Fibroblast of skin of left biceps (primary cell): Measurements from ENCODE around the gene EVC2.

Experiments
- DNase-seq, 2 experiments: peaks; one replicate each; pipeline ENCODE4 v3.0.0-alpha.2; 2013; ENCODE audit warnings: low read depth in 2 of 2

The EVC2 gene

DNA sequence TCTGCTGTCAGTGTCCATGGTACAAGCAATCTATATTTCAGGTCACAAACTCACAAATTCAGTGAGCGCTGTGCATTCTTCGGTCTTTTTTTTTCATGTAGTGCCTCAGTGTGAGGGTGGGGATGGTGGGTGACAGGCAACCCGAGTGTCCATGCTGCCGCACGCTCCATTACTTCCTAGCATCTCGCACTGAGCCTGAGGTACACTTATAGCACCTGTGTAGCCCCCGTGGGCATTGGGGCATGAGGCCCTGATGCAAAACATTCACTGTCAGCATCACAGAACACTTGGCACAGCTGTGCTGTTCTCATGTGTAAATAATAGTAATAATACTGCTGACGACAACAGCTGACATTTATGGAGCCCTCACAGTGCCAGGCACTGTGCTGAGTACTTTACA, 31.6 kb downstream of the EVC2 start:
- no peak for DNase-seq

DNA sequence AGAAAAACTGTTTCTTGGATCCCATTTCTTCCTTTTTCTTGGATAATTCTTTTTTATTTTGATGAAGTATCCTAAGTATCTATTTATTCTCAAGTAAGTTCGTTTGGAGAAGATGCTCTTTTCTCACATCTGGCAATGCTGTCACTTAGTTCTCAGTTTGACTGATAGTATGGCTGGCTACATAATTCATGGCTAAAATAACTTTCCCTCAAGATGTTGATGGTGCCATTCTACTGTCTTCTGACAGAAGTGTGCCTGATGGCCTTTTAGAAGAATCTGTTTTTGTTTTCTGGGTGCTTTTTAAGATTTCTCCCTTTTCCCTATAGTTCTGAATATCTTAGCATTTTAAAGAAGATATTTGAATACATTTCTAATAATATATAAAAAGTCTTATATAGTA, 41.6 kb downstream of the EVC2 start:
- no peak for DNase-seq

DNA sequence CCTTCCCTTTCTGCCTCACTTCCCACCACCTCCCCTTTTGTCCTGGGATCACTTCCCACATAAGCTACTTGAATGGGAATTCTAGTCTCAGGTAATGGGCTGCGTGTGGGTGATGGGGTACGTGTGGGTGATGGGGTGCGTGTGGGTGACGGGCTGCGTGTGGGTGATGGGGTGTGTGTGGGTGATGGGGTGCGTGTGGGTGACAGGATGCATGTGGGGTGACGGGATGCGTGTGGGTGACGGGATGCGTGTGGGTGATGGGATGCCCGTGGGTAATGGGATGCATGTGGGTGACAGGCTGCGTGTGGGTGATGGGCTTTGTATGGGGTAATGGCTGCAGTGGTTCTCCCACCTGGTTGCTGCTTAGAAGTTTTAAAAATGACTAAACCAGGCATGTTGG, 43.6 kb downstream of the EVC2 start:
- no peak for DNase-seq

DNA sequence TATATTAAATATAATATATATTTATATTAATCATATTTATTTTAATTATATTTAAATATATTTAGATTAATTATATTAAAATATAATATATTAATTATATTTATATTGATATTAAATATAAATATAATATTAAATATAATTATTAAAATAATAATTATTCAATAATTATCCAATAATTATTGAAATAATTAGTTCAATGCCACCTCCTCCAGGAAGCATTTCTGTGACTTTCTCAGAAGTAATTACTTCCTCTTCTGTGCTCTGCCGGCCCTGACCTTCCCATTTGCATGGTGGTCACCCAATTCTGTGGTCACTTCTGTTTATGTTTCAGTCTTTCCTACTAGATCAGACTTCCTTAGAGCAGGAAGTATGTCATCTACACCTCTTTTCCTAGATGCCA, 45.8 kb downstream of the EVC2 start:
- DNase-seq: no peak

DNA sequence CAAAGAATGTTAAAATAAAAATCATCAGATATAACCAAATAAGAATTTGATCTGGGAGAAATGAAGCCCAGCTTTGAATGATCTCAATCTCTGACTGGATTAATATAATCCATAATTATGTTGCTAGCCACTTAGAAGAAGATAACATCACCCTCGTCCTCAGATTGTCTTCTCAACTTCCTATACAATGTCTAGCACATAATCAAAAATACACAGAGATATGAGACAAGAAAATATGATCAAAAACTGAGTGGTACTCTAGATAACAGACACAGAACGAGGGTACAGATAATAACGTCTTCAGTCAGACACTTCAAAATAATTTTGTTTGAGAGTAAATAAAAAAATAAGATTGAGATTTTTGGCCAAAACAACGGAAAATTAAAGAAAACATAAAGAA, 47.1 kb downstream of the EVC2 start:
- no peak for DNase-seq

DNA sequence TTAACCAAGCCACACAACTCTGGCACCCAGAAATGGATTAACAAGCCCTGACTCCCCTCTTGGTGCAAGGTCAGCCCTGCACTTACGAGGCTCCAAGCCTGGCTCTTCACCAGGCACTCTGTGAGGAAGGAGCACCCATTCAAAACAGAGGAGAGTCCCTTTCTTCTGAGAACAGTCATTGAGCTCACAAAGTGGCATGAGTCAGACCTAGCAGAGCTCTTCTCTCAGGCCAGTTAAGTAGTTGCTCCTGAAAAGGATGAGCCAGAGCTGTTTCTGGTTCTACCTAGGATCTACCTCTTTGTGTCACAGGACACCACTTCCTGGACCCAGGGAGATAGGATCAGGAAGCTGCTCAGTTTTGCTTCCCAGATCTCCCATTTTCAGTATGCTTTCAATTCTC, 48.2 kb downstream of the EVC2 start:
- DNase-seq: no peak

DNA sequence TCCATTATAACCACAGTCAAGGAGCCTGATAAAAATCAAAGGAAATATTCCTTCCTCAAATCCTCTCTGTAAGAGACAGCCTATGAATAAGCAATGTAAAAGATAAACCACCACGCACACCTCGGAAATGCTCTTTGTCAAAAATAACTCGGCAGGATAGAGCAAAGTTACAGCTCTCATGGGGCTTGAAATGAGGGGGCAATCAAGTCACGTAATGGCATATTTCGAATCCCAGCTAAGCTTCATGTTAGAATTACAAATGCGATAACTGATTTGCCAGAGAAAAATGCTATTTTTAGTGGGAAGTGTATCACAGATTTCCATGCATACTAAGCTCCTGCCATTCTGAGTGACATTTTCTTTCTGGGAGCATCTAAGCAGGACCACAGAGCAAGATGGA, 49.4 kb downstream of the EVC2 start:
- no peak for DNase-seq

DNA sequence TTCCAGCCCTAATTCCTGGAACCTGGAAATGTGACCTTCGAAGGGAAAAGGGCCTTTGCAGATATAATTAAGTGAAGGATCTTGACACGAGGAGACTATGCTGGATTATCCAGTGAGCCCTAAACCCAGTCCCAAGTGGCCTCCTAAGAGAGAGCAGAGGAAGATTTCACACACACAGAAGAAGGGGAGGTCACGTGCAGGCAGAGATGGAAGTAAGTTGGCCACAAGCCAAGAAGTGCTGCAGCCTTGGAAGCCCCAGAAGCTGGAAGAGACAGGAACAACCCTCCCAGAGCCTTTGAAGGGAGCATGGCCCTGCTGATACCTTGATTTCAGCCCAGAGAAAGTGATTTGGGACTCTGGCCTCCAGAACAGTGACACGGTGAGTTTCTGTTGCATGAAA, 51.9 kb downstream of the EVC2 start:
- DNase-seq: no peak

DNA sequence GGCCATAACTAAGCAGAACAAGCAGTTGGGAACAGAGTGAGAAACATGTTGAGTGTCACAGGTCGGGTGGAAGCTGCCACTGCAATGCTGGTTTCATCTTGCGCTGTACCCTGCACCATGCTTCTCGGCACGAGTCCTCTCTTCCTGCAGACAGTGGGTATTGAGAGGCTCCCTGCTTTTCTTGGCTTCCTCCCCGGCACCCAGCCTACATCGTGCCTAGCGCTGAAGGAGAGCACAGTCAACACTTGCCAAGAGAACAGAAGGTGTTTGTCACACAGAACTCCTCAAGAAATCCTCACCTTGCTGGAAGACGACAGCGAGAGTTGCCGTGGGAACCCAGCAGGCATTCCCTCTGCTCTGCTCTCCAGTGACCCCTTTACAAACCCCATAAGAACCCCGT, 53.6 kb downstream of the EVC2 start:
- DNase-seq: no peak

DNA sequence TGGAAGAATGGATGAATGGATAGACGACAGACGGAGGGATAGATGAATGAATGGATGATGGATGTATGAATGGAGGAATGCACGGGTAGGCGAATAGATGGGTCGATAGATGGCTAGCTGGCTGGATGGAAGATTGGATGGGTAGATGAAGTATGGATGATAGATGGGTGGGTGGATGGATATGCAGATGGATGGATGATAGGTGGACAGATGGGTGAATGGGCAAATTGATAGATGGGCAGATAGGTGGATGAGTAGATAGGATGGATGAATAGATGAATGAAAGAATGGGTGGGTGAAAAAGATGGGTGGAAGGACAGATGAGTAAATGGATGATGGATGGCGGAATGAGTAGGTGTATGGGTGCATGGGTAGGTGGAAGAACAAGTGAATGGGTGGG, 57.3 kb downstream of the EVC2 start:
- no peak for DNase-seq

DNA sequence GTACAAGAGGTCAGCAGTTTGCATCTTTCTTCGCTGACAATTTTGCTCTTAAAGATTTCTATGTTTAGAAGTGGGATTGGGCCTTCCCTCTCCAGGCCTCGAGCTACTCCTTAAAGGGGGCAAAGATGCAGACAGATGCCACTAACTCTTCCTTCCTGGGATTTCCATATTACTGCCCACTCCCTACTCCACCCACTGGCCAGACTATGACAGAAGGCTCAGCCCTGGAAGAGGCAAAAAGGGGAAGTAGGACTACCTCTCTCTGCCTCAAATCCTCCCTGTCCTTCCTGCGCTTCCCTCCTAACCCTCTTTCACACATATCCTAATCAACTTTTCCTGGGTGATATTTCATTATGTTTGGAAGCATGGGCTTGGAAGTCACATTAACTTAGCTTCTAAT, 58.3 kb downstream of the EVC2 start:
- no peak for DNase-seq

DNA sequence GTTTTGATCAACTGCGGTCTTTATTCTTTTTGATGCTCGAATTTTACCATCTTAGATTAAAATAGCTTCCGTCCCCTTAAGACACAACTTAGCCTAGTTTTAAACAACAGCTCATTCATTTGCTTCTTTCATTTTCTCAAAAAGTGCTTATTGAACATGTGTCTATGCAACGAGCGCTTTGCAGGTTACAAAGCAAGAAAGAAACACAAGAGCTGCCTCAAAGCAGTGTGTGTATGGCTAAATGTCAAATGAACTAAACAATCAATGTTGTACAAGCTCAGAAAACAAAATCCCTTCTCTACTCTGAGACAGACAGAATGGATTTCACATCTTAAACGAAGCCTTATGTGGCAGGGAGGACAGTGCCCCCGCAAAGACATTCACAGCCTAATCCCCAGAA, 61.0 kb downstream of the EVC2 start:
- DNase-seq: no peak

DNA sequence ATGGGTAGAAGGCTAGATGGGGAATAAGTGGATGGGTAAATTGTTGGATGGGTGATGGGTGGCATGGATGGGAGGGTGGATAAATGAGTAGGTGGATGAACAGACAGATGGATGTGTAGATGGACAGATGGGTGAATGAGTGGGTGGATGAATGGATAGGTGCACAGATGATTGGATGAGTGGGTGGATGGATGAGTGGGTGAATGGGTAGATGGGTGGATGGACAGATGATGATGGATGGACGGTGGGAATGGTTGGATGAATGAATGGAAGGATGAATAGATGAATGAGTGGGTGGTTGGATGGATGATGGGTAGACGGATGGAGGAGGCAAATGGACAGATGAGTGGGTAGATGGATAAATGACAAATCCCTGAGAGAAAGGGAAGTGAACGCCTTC, 68.3 kb downstream of the EVC2 start:
- DNase-seq: no peak

DNA sequence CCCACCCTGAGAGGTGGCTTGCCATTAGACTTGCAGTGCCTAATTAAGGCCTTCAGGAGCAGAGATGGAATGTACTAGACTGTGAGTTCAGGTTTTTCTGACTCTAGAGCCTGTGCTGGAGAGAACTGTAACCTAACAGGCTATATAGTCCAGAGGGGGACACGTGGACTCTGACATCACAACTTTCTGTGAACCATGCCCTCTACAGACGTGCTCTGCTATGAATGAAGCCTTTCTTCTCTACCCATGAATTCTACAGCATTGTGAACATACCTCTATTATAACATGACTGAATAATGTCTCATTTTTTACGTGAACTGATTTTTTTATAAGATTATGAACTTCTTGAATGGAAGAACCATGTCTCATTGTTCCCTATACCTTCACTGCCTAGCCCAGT, 68.8 kb downstream of the EVC2 start:
- DNase-seq: no peak

DNA sequence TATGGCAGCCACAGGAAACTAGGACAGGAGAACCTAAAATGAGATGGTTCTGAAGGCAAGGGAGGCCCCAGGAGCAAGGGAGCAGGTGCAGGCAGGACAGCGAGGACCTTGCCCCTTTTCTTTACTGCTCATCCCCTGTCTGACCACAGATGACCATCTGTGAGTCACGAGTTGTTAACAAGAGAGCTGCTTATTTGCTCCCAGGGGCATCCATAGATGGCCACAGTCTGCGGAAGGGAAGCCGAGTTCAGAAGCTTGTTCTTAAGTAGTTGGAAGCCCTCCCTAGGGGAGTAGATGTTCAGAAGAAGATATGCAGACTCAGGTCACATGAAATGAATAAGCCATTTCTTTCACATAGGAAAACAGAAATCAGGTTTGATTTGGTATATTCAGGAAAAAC, 69.4 kb downstream of the EVC2 start:
- DNase-seq: no peak

DNA sequence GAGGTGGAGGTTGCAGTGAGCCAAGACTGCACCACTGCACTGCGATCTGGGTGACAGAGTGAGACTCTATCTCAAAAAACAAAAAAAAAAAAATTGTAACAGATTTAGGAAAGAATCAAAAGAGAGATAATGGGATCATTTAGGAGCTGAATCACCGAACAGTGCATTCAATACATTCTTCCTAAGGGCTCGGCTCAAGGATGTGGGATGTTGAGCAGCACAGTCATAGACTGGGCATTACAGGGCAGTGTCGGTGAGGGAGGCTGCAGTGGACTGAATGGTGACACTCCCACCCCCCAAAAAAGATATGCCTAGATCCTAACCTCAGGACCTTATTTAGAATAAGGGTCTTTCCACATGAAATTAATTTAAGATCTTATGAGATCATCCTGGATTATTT, 70.0 kb downstream of the EVC2 start:
- DNase-seq: peak; percentile 29 to 37

DNA sequence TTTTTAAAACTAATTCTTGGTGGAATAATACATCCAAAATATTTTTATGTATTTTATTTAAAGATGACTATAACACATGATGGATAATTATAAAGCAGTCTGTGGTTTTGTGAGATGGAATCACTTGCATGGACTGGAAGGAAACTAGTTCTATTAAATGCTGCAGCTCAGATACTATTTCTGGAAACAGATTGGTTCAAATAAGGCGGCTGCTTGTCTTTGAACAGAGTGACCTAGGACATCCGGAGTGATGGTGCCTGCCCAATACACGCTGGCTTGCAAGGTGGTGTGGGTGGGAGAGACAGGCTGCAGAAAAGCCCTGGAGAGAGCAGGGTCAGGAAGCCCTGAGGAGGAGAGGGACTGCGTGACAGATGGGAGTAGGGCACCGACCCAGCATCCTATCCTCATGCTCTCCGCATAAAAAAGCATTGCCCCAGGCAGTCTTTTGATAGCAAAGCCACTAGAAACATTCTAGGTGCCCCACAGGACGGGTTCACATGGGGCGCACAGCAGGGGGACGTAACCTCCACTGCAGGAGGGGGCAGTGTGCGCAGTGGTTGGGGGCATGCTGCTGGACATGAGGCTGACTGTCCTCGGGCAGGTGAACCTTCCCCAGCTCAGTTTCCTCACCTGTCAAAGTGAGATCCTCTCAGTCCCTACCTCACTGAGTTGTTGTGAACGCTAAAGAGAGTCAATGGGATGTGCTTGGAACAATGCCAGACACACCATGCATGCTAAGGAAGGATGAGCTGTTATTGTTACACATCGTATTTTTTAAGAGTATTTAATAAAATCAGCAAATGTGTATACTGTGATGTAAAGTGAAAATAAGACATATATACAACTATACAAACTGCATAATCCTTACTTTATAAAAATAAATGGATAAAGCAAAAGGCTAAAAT, 71.3 kb downstream of the EVC2 start:
- no peak for DNase-seq

DNA sequence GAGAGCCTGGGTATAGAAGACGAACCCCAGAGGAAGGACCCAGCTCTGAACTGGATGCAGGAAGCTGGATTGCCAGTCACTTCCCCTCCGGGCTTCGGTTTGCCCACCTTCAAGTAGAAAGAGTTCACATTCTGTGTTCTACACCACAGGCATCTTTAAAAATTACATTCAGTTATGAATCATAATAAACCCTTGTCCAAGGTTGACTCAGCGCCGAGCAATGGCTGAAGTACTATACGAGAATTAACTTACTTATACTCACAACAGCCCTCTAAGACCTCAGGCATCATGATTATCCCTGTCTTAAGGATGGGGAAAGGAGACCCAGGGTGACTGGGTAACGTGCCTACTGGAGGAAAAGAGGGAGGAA, 72.5 kb downstream of the EVC2 start:
- peak; percentile 28 to 36 for DNase-seq

DNA sequence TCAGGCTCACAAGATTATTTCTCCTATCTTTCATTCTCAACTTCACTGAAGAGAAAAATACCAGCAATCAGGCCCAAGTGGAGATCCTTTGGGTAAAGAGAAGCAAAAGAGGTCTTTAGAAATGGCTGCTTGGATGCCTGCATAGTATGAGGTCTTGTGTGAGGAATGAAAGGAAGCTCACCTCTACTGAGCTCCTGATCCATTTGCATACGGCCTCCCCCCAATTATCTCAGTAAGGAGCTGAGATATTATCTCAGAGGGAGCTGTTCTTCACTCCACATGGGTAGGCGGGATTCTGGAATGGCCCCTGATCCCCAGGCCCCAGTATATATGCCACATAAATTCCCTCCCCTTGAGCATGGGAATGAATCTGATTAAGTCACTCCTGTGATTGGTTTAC, 75.8 kb downstream of the EVC2 start:
- DNase-seq: no peak

DNA sequence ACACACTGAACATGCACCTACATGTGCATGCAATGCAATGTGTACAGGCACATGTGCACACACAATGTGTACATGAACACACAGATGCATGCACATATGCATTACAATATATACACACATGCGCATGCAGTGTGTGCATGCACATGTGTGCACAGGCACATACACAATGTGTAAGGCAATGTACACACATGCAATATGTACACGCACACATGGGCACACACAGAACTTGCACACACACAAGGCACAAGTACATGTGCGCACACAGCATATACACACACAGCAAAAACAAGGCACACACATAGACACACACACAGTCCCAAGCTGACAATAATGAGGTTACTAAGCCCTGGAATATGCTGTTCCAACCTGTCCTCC, 76.3 kb downstream of the EVC2 start:
- no peak for DNase-seq

DNA sequence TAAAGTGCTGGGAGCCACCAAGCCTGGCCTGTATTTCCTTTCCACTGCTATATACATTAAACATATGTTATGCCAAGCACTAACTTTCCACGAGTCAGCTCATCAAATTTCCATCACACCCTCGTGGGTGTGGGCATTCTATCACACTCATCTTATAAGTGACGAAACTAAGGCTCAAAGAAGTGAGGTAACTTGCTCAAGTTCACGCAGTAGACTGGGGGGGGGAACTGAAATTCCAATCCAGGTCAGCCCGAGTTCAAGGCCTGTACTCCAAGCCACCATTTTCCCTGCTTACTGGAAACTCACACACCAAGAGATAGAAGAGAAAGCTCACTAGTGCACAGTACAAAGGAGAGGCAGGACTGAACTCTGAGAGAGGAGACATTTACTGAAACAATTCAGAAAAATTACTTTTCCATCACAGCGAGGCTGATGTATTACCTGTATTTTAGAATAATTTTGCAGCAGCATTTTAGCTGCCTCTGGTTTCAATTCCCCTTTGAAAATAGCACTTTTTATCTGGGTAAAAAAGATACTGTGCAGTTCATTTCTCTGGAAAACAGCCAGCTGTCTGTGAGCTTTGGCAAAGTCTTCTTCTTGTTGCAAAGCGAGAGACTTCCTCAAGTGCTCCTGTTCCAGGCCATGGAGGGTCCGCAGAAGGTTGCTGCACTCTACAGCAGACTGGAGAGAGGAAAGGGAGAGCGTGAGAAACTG, 76.8 kb downstream of the EVC2 start:
- DNase-seq: no peak

DNA sequence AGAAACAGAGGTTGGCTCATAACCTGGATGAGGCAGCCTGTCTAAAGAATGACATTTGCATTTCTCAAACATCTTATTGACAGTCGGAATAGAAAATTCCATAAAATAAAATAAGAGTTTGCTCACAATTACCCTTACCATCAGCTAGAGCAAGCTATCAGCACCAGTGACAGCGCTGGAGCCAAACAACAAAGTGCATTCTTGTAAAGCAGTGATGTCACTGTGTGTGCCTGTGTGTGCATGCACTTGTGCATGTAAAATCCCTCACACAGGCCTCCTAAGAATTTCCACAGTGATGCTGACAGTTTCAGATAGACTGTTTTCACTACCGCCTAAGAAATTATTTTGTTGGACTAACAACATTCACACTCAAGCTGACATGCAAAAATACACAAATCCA, 77.6 kb downstream of the EVC2 start:
- no peak for DNase-seq

DNA sequence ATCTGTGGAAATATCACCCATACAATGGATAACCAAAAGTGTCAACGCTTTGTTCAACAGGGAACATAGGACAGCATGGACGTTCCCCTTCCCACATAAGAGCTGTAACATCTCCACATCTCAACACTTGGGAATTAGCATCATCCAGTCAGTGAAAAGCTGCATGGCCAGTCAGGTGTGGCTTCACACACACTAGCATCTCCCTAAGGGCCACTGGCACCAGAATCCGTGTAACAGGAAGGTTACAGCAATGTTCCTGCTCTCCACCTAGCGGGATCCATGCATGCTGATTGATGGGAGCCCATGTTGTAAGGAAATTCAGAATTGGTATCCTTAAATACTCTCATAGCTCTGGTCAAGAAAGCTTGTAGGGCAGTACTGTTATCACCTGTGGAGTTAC, 78.8 kb downstream of the EVC2 start:
- DNase-seq: no peak

DNA sequence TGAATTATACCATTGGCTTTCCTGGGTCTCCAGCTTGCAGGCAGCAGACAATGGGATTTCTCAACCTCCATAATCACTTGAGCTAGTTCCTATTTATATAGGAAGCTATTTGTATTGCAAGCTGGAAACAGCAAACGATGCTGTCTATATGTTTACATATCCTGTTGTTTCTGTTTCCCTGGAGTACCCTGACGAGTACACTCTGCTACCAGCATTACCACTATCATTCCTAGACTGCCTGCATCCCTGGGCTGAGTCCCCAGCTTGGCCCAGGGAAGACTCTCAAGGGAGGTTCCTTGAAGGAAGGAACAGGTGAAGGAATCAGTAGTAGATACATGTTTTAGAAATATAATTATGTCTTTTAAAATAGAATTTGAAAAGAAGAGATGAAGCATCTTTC, 81.4 kb downstream of the EVC2 start:
- DNase-seq: no peak
